K562 (cell line): ENCODE results near the gene MTHFS. TPM values are rescaled to one million over a fixed set of nuclear protein-coding genes. Genes with fewer than 3 reads are reported as not detected.

Source experiments
- ATAC-seq: fragments of 200-7000 bp; cut with Tn5 transposase; 3 replicates; pipeline ENCODE4 v1.9.1; 2020; ENCODE audit warnings: moderate library complexity
- BruUV-seq: library from RNA; stranded (reverse); fragments of 400-500 nt; replicated peaks from 2 replicates; lab custom pipeline; 2021; lab: Mats Ljungman, UMichigan
- CTCF ChIA-PET: fragments of 300-600 bp; formaldehyde crosslinking; extraction: SDS; loops from one replicate; lab custom pipeline; 2021; ENCODE audit warnings: low intra/inter-chr PET ratio; lab: Yijun Ruan, JAX
- POLR2A ChIA-PET: fragments of 300-600, 350-650 bp; sonication (Branson Sonifier 250); formaldehyde crosslinking; extraction: SDS; loops from one replicate; lab custom pipeline; 2021; ENCODE audit warnings: antibody characterized with exemption, inconsistent platforms; lab: Yijun Ruan, JAX
- DNase-seq, 4 experiments: peaks; one replicate each; pipeline versions ENCODE4 v3.0.0 to v3.0.0-alpha.2; 2011 to 2018; ENCODE audit warnings: low spot score in 3 of 4, mixed read lengths in 3 of 4; ENCODE audit errors: extremely low read depth in 1 of 4
- FAIRE-seq: peaks from 2 replicates; lab custom pipeline; 2011; peaks lifted over from hg19 to GRCh38; lab: Jason Lieb, UNC
- H2AFZ ChIP-seq: 2 replicates; pipeline ENCODE4 v1.6.0; 2011; ENCODE audit warnings: low read depth, low read length, control low read depth, inconsistent platforms
- H3K27ac ChIP-seq: fragments of 200-600 bp; 3 replicates; pipeline ENCODE4 v1.8.0; 2011; ENCODE audit warnings: low read depth, mild to moderate bottlenecking, control low read depth, inconsistent platforms, low read length, moderate library complexity, mixed read lengths; ENCODE audit errors: extremely low read depth
- H3K27me3 ChIP-seq, 2 experiments: fragments of 300-600 bp in 1 of 2; 2 replicates in 1 of 2; 3 replicates in 1 of 2; pipeline versions ENCODE4 v1.6.0 to v1.8.0; 2011; ENCODE audit warnings: inconsistent platforms in 2 of 2, low read length in 2 of 2, mild to moderate bottlenecking in 1 of 2, mixed read lengths in 1 of 2, moderate library complexity in 1 of 2; ENCODE audit not compliant: control insufficient read depth in 2 of 2, insufficient read depth in 2 of 2
- H3K36me3 ChIP-seq: fragments of 300-600 bp; 3 replicates; pipeline ENCODE4 v1.8.0; 2011; ENCODE audit warnings: mild to moderate bottlenecking, low read length, inconsistent platforms; ENCODE audit not compliant: control insufficient read depth, insufficient read depth
- H3K4me1 ChIP-seq, 2 experiments: fragments of 200-600 bp in 1 of 2; replicated peaks in 1 of 2; 2 replicates in 1 of 2; 3 replicates in 1 of 2; pipeline versions ENCODE4 v1.5.1 to v1.8.0; 2011; ENCODE audit warnings: inconsistent platforms in 2 of 2, low read length in 2 of 2, mild to moderate bottlenecking in 1 of 2, mixed read lengths in 1 of 2, moderate library complexity in 1 of 2; ENCODE audit not compliant: control insufficient read depth in 2 of 2, insufficient read depth in 2 of 2
- H3K4me2 ChIP-seq: 2 replicates; pipeline ENCODE4 v1.6.1; 2011; ENCODE audit warnings: low read length, control low read depth, inconsistent platforms, mixed read lengths; ENCODE audit not compliant: insufficient read depth
- H3K4me3 ChIP-seq: fragments of 200-600 bp; sonication (generic), shearing (Covaris generic); 2 replicates; pipeline ENCODE4 v1.5.1; 2016; ENCODE audit warnings: control low read depth, inconsistent platforms
- H3K79me2 ChIP-seq: fragments of 200-600 bp; 3 replicates; pipeline ENCODE4 v1.8.0; 2011; ENCODE audit warnings: low read length, inconsistent platforms; ENCODE audit not compliant: control insufficient read depth, insufficient read depth
- H3K9ac ChIP-seq, 2 experiments: 2 replicates each; pipeline versions ENCODE4 v1.6.0 to v1.6.1; 2011; ENCODE audit warnings: low read depth in 2 of 2, low read length in 2 of 2, control low read depth in 1 of 2, inconsistent platforms in 1 of 2, mild to moderate bottlenecking in 1 of 2, mixed read lengths in 1 of 2; ENCODE audit not compliant: insufficient read depth in 1 of 2
- H3K9me1 ChIP-seq: one replicate; pipeline ENCODE4 v1.6.0; 2011; ENCODE audit warnings: inconsistent platforms, mild to moderate bottlenecking, low read length, moderate library complexity; ENCODE audit not compliant: control insufficient read depth, insufficient read depth
- H3K9me3 ChIP-seq: replicated peaks from 2 replicates; pipeline ENCODE4 v1.5.1; 2011; ENCODE audit warnings: low read depth, low read length, inconsistent platforms; ENCODE audit not compliant: control insufficient read depth, insufficient read depth
- H4K20me1 ChIP-seq: replicated peaks from 2 replicates; pipeline ENCODE4 v1.6.1; 2011; ENCODE audit warnings: low read length, inconsistent platforms, mixed read lengths; ENCODE audit not compliant: control insufficient read depth, insufficient read depth
- ARID1B ChIP-seq: fragments of 450-650 bp; IDR thresholded peaks from 2 replicates; pipeline ENCODE4 v1.6.1; 2016; ENCODE audit warnings: antibody characterized with exemption, mild to moderate bottlenecking, inconsistent platforms
- BACH1 ChIP-seq: fragments of 200-800 bp; sonication (Bioruptor generic); IDR thresholded peaks from 2 replicates; pipeline ENCODE4 v1.6.1; 2016; ENCODE audit warnings: missing genetic modification characterization, missing compliant biosample characterization
- CHD2 ChIP-seq: IDR thresholded peaks from 2 replicates; pipeline ENCODE4 v1.6.1; 2011; ENCODE audit warnings: low read depth, low read length
- GTF2F1 ChIP-seq: IDR thresholded peaks from 2 replicates; pipeline ENCODE4 v1.6.1; 2011; ENCODE audit warnings: low read depth, low read length, improper control_type of control experiment
- HDAC3 ChIP-seq: fragments of 450-650 bp; IDR thresholded peaks from 2 replicates; pipeline ENCODE4 v1.6.1; 2018; ENCODE audit warnings: borderline replicate concordance, mild to moderate bottlenecking, moderate library complexity; ENCODE audit not compliant: partially characterized antibody
- KLF10 ChIP-seq: fragments of 250-450 bp; sonication (Bioruptor Pico); IDR thresholded peaks from 2 replicates; pipeline ENCODE4 v1.6.1; 2021; ENCODE audit warnings: matching md5 sums
- NR1H2 ChIP-seq: sonication (generic); formaldehyde crosslinking; IDR thresholded peaks from 2 replicates; pipeline ENCODE4 v1.4.0; 2020; ENCODE audit warnings: mild to moderate bottlenecking, missing genetic modification reagents
- POLR2AphosphoS2 ChIP-seq: IDR thresholded peaks from 2 replicates; pipeline ENCODE4 v1.6.1; 2012; ENCODE audit warnings: low read length, improper control_type of control experiment
- POLR2AphosphoS5 ChIP-seq: IDR thresholded peaks from 2 replicates; pipeline ENCODE4 v1.6.1; 2011; ENCODE audit warnings: mild to moderate bottlenecking, low read depth, low read length, moderate library complexity; ENCODE audit not compliant: control insufficient read depth, insufficient read depth
- TCF3 ChIP-seq: sonication (generic); formaldehyde crosslinking; IDR thresholded peaks from 2 replicates; pipeline ENCODE4 v1.4.0; 2020; ENCODE audit warnings: mild to moderate bottlenecking, missing genetic modification reagents
- ZKSCAN3 ChIP-seq: fragments of 250-450 bp; sonication (Bioruptor Pico); IDR thresholded peaks from 2 replicates; pipeline ENCODE4 v1.4.0; 2020
- WGBS: fragments of 100-300 bp; shearing (Covaris generic); methylation state at CpG from one replicate; pipeline ENCODE4 v1.1.6; 2016; ENCODE audit warnings: low coverage, mixed read lengths; ENCODE audit not compliant: insufficient coverage; ENCODE audit errors: missing lambda C conversion rate; 5-methylcytosine and 5-hydroxymethylcytosine counted together
- in situ Hi-C: fragments of 300-500 bp; cut with MboI; formaldehyde crosslinking; loops from 4 replicates; pipeline ENCODE4 v1.15.0; 2018; ENCODE audit warnings: inconsistent platforms, mixed read lengths
- intact Hi-C: fragments of 100-400 bp; cut with micrococcal nuclease; formaldehyde crosslinking; loops from 2 replicates; pipeline ENCODE4 v1.14.2; 2022
- polyA plus RNA-seq, 8 experiments: library from polyadenylated mRNA; depleted of rRNA in 4 of 8; stranded (reverse) in 5 of 8; unstranded in 3 of 8; fragments of >200 nt; fragmentation: Nextera tagmentation in 2 of 8; fragmentation: Illumina TruSeq in 1 of 8; extraction: Ambion mirVana in 2 of 8; extraction: Trizol in 1 of 8; gene quantifications; 2 replicates each; pipeline versions ENCODE4 v1.2.1 to v1.2.3, GENCODE V29; 2011 to 2014; ENCODE audit warnings: inconsistent platforms in 1 of 8, missing spikeins in 1 of 8
- total RNA-seq, 7 experiments: library from RNA; depleted of rRNA in 6 of 7; stranded (reverse); fragments of >200 nt in 6 of 7; fragmentation: Illumina TruSeq in 2 of 7; extraction: Trizol in 2 of 7; gene quantifications; 2 replicates each; pipeline versions ENCODE4 v1.2.1 to v1.2.3, GENCODE V29; 2011 to 2021; ENCODE audit warnings: low replicate concordance in 1 of 7
- TF ChIP-seq, protein P1 (sequence below), 2 experiments: fragments of 450-650 bp in 1 of 2; sonication (generic) in 1 of 2; formaldehyde crosslinking in 1 of 2; IDR thresholded peaks in 1 of 2; conservative IDR thresholded peaks in 1 of 2; 2 replicates each; pipeline versions ENCODE4 v1.6.1 to v1.8.1; 2016 to 2023; ENCODE audit warnings: mild to moderate bottlenecking in 2 of 2, moderate library complexity in 2 of 2, inconsistent platforms in 1 of 2, missing genetic modification reagents in 1 of 2
- TF ChIP-seq, protein P2 (sequence below): fragments of 450-650 bp; formaldehyde crosslinking; IDR thresholded peaks from 2 replicates; pipeline ENCODE4 v1.4.0; 2020; ENCODE audit warnings: mild to moderate bottlenecking

MTHFS gene
- total and polyA plus RNA-seq, 9 of the 15 experiments (the other 6 are each of a cell fraction or from before 2014, with no cell fraction given) = 17.8 to 79.3 (median 41.7) TPM

- Histone ChIP-seq H3K27ac (no peak overlapping the region), H4K20me1 (no peaks in the 10 kb centered on the region), H2AFZ (no peak overlapping the region), H3K4me1 (peaks cover 0 to 17% of the 10 kb centered on the region in 2 experiments; a peak in 2 of 5 replicates), H3K9ac (no peak overlapping the region), H3K9me1 (no peaks in the 10 kb centered on the region), H3K36me3 (peaks cover 79% of the 10 kb centered on the region), H3K27me3 (no peaks in the 10 kb centered on the region), H3K9me3 (no peaks in the 10 kb centered on the region), H3K79me2 (peaks cover 20% of the 10 kb centered on the region; the same call in 1 of the 3 replicates), H3K4me2 (no peak overlapping the region), H3K4me3 (no peak overlapping the region)
- DNase-seq (no peak), ATAC-seq (peak; percentile 65), FAIRE-seq (no peak)
- ChIA-PET POLR2A (interaction anchor here (1.1 to 3.8 kb wide), 3 partner anchors 10 to 12 kb away, joined by 4 to 24 read pairs (median 5); no protein-coding TSS in a partner anchor), CTCF (no interaction called here)
- WGBS = 29% methylated on average over 3 of the region's 3 CpGs
- intact Hi-C loops (no loop called here), in situ Hi-C loops (loop anchor here (25.0 kb wide), 1 partner anchor 276 kb away; the partner anchor contains the start of gene FAH)
- no TSS peak for BruUV-seq
- no peak for TF ChIP-seq NR1H2 (CRISPR knock-in tag)
- TF ChIP-seq KLF10 (CRISPR knock-in tag) = no peak
- TF ChIP-seq, protein P1, sequence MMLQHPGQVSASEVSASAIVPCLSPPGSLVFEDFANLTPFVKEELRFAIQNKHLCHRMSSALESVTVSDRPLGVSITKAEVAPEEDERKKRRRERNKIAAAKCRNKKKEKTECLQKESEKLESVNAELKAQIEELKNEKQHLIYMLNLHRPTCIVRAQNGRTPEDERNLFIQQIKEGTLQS (IDR thresholded peaks at IDR 0.05) = peak; percentile 29; the same call in 1 of the 2 replicates
- TF ChIP-seq, protein P1 (CRISPR knock-in tag; conservative IDR thresholded peaks at IDR 0.05) = no peak
- TF ChIP-seq, protein P2, sequence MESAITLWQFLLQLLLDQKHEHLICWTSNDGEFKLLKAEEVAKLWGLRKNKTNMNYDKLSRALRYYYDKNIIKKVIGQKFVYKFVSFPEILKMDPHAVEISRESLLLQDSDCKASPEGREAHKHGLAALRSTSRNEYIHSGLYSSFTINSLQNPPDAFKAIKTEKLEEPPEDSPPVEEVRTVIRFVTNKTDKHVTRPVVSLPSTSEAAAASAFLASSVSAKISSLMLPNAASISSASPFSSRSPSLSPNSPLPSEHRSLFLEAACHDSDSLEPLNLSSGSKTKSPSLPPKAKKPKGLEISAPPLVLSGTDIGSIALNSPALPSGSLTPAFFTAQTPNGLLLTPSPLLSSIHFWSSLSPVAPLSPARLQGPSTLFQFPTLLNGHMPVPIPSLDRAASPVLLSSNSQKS (CRISPR knock-in tag) = no peak
- no peak for TF ChIP-seq GTF2F1
- TF ChIP-seq ZKSCAN3 (CRISPR knock-in tag) = no peak
- no peak for TF ChIP-seq HDAC3
- peak; percentile 38 for TF ChIP-seq ARID1B
- TF ChIP-seq TCF3 (CRISPR knock-in tag) = peak; percentile 51
- no peak for TF ChIP-seq POLR2AphosphoS5
- no peak for TF ChIP-seq POLR2AphosphoS2
- TF ChIP-seq CHD2 = no peak
- no peak for TF ChIP-seq BACH1 (tag)
These were observed 10.7 kb downstream of the MTHFS start for GRCh38 chr15:79886124-79886523.
